Neural progenitor cell (in vitro differentiated cells): ENCODE measurements around the gene SHC2. TPM values are rescaled to one million over a fixed set of nuclear protein-coding genes. Genes with fewer than 3 reads are reported as not detected.

ENCODE experiments used
- DNase-seq: peaks from one replicate; pipeline ENCODE4 v3.0.0-alpha.2; 2016; ENCODE audit warnings: low spot score
- H2AFZ ChIP-seq: fragments of 200-600 bp; sonication (generic); replicated peaks from 2 replicates; pipeline ENCODE4 v1.6.1; 2016; ENCODE audit warnings: antibody characterized with exemption
- H3F3A ChIP-seq: fragments of 200-600 bp; sonication (generic); 2 replicates; pipeline ENCODE4 v1.6.1; 2016; ENCODE audit warnings: antibody characterized with exemption, low read depth
- H3K27ac ChIP-seq: fragments of 200-600 bp; sonication (generic); 2 replicates; pipeline ENCODE4 v1.5.1; 2016; ENCODE audit warnings: mild to moderate bottlenecking
- H3K27me3 ChIP-seq: fragments of 200-600 bp; sonication (generic); 2 replicates; pipeline ENCODE4 v1.6.1; 2016; ENCODE audit warnings: mild to moderate bottlenecking, moderate library complexity
- H3K36me3 ChIP-seq: fragments of 200-600 bp; sonication (generic); 2 replicates; pipeline ENCODE4 v1.5.1; 2016
- H3K4me1 ChIP-seq: fragments of 200-600 bp; sonication (generic); 2 replicates; pipeline ENCODE4 v1.6.1; 2016; ENCODE audit warnings: mixed run types
- H3K4me2 ChIP-seq: fragments of 200-600 bp; sonication (generic); 2 replicates; pipeline ENCODE4 v1.6.1; 2016
- H3K4me3 ChIP-seq: fragments of 200-600 bp; sonication (generic); 2 replicates; pipeline ENCODE4 v1.5.1; 2016
- H3K79me2 ChIP-seq: fragments of 200-600 bp; sonication (generic); 2 replicates; pipeline ENCODE4 v1.6.1; 2016; ENCODE audit warnings: low read depth
- H3K9ac ChIP-seq: fragments of 200-600 bp; sonication (generic); 2 replicates; pipeline ENCODE4 v1.6.1; 2016
- H3K9me3 ChIP-seq: fragments of 200-600 bp; sonication (generic); 2 replicates; pipeline ENCODE4 v1.5.1; 2016; ENCODE audit warnings: low read depth
- H4K20me1 ChIP-seq: fragments of 200-600 bp; sonication (generic); 2 replicates; pipeline ENCODE4 v1.6.1; 2016; ENCODE audit warnings: low read depth
- H3K27ac Mint-ChIP-seq: 3 replicates; pipeline ENCODE4 v1.8.0; 2021; ENCODE audit warnings: mixed read lengths
- H3K27me3 Mint-ChIP-seq: 2 replicates; pipeline ENCODE4 v1.8.0; 2022; ENCODE audit warnings: low read depth, mild to moderate bottlenecking, inconsistent platforms, moderate library complexity, mixed read lengths; ENCODE audit not compliant: insufficient read depth
- H3K36me3 Mint-ChIP-seq: 3 replicates; pipeline ENCODE4 v1.8.0; 2021; ENCODE audit warnings: mixed read lengths
- H3K4me1 Mint-ChIP-seq: 3 replicates; pipeline ENCODE4 v1.8.0; 2021; ENCODE audit warnings: mixed read lengths
- H3K4me3 Mint-ChIP-seq: 3 replicates; pipeline ENCODE4 v1.8.0; 2021; ENCODE audit warnings: mild to moderate bottlenecking, moderate library complexity, mixed read lengths
- H3K9me3 Mint-ChIP-seq: 3 replicates; pipeline ENCODE4 v1.8.0; 2020; ENCODE audit warnings: mixed read lengths
- EZH2 ChIP-seq: fragments of 200-600 bp; sonication (generic); IDR thresholded peaks from 2 replicates; pipeline ENCODE4 v1.6.1; 2017; ENCODE audit warnings: antibody characterized with exemption, mild to moderate bottlenecking, moderate library complexity
- EZH2phosphoT487 ChIP-seq: fragments of 200-600 bp; sonication (generic); IDR thresholded peaks from 2 replicates; pipeline ENCODE4 v1.6.1; 2017; ENCODE audit warnings: antibody characterized with exemption
- total RNA-seq: library from RNA; depleted of rRNA; stranded (reverse); fragments of >200 nt; gene quantifications from 2 replicates; pipeline ENCODE4 v1.2.3, GENCODE V29; 2015; ENCODE audit warnings: low replicate concordance
- TF ChIP-seq, protein P1 (sequence below): fragments of 200-600 bp; sonication (generic); IDR thresholded peaks from 2 replicates; pipeline ENCODE4 v1.5.1; 2017; ENCODE audit warnings: antibody characterized with exemption, mild to moderate bottlenecking

SHC2 gene
- total RNA-seq, 1 donor from 2014 or later, result 3.2 TPM

- no peak overlapping the region for H3K9ac ChIP-seq
- no peak for DNase-seq
- no peaks in the 10 kb centered on the region for H3K4me1 ChIP-seq
- TF ChIP-seq EZH2 (no peak), EZH2phosphoT487 (no peak)
- TF ChIP-seq, protein P1, sequence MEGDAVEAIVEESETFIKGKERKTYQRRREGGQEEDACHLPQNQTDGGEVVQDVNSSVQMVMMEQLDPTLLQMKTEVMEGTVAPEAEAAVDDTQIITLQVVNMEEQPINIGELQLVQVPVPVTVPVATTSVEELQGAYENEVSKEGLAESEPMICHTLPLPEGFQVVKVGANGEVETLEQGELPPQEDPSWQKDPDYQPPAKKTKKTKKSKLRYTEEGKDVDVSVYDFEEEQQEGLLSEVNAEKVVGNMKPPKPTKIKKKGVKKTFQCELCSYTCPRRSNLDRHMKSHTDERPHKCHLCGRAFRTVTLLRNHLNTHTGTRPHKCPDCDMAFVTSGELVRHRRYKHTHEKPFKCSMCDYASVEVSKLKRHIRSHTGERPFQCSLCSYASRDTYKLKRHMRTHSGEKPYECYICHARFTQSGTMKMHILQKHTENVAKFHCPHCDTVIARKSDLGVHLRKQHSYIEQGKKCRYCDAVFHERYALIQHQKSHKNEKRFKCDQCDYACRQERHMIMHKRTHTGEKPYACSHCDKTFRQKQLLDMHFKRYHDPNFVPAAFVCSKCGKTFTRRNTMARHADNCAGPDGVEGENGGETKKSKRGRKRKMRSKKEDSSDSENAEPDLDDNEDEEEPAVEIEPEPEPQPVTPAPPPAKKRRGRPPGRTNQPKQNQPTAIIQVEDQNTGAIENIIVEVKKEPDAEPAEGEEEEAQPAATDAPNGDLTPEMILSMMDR, result no peak
- no peaks in the 10 kb centered on the region for H3K79me2 ChIP-seq
- no peaks in the 10 kb centered on the region for H3K36me3 ChIP-seq
- no peaks in the 10 kb centered on the region for H4K20me1 ChIP-seq
- H3K27me3 Mint-ChIP-seq, result peaks cover 19% of the 10 kb centered on the region
- no peak overlapping the region for H3K4me3 Mint-ChIP-seq
- H3K27ac Mint-ChIP-seq, result peak overlapping the region; percentile 35
- peaks cover 3% of the 10 kb centered on the region for H3K9me3 Mint-ChIP-seq
- H3F3A ChIP-seq, result no peaks in the 10 kb centered on the region
- no peaks in the 10 kb centered on the region for H3K36me3 Mint-ChIP-seq
- H2AFZ ChIP-seq, result no peak overlapping the region
- H3K27me3 ChIP-seq, result no peaks in the 10 kb centered on the region
- H3K9me3 ChIP-seq, result no peaks in the 10 kb centered on the region
- no peak overlapping the region for H3K27ac ChIP-seq
- H3K4me1 Mint-ChIP-seq, result peaks cover 12% of the 10 kb centered on the region
- no peak overlapping the region for H3K4me3 ChIP-seq
- no peak overlapping the region for H3K4me2 ChIP-seq
Measured at GRCh38 chr19:371501-372168, 89.2 kb downstream of the SHC2 start.

DNA sequence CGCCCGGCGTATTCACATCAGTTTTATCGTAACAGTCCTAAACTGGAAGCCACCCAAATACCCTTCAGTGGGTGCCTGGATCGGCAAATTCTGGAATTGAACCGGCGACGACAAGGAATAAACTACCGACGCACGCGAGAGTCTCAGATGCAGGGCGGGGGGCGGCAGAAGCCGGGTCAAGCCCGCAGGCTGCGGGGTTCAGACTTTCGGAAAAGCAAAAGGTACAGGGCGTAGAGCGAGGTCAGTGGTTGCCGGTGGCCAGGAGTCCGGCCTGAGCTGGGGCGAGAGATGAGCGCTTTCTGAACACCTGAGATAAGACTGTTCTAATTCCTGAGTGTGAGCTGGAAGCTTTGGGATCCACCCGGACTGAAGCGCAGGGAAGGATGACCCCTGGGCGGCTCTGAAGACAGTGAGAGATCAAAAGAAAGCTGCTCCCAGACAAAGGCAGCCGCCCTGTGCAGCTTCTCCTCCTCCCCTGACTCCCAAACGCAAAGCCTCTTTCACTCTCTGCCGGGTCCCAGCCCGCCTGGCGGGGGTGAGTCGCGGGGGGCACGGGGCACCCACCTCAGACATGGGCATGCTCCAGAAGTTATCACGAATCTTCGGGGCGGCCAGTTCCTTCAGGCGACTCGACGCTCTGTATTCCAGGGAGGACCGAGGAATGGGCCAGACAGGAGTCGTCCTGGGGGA, 90.0 kb downstream of the SHC2 start:
- Histone ChIP-seq H3F3A (no peaks in the 10 kb centered on the region), H3K27me3 (no peaks in the 10 kb centered on the region), H3K79me2 (no peaks in the 10 kb centered on the region), H3K4me2 (no peak overlapping the region), H3K36me3 (no peaks in the 10 kb centered on the region), H3K4me3 (no peak overlapping the region), H2AFZ (no peak overlapping the region), H4K20me1 (no peaks in the 10 kb centered on the region), H3K27ac (no peak overlapping the region), H3K9me3 (no peaks in the 10 kb centered on the region), H3K4me1 (no peaks in the 10 kb centered on the region), H3K9ac (no peak overlapping the region)
- TF ChIP-seq EZH2phosphoT487 (no peak), EZH2 (no peak)
- Mint-ChIP-seq H3K36me3 (no peaks in the 10 kb centered on the region), H3K4me3 (no peak overlapping the region), H3K27me3 (peaks cover 19% of the 10 kb centered on the region), H3K9me3 (peaks cover 3% of the 10 kb centered on the region), H3K4me1 (peaks cover 12% of the 10 kb centered on the region), H3K27ac (no peak overlapping the region)
- no peak for DNase-seq

DNA sequence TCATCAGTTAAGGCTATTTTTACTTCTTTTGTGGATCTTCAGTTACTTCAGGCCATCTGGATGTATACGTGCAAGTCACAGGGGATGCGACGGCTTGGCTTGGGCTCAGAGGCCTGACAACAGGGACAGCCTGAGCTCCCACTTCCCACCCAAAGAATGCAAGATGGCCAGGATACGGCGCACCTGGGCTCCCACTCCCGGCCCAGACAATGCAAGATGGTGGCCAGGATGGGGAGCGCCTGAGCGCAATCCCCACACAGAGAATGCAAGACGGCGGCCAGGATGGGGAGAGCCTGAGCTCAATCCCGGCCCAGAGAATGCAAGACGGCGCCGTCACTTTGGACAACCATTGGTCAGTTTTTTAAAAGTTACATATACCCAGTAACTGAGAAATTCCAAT, 91.0 kb downstream of the SHC2 start:
- Histone ChIP-seq H4K20me1 (no peaks in the 10 kb centered on the region), H3K4me3 (no peak overlapping the region), H3K36me3 (no peaks in the 10 kb centered on the region), H3K79me2 (no peaks in the 10 kb centered on the region), H3K27ac (no peak overlapping the region), H3K4me2 (no peak overlapping the region), H3F3A (no peaks in the 10 kb centered on the region), H3K27me3 (no peaks in the 10 kb centered on the region), H3K4me1 (no peaks in the 10 kb centered on the region), H3K9ac (no peak overlapping the region), H2AFZ (no peak overlapping the region), H3K9me3 (no peaks in the 10 kb centered on the region)
- no peak for DNase-seq
- Mint-ChIP-seq H3K9me3 (peaks cover 3% of the 10 kb centered on the region), H3K27ac (no peak overlapping the region), H3K4me1 (peaks cover 12% of the 10 kb centered on the region), H3K4me3 (no peak overlapping the region), H3K36me3 (no peaks in the 10 kb centered on the region), H3K27me3 (peaks cover 19% of the 10 kb centered on the region)
- TF ChIP-seq, protein P1, result no peak
- no peak for TF ChIP-seq EZH2
- no peak for TF ChIP-seq EZH2phosphoT487

GRCh38 chr19:369256-369655, 91.6 kb downstream of the SHC2 start:
- Histone ChIP-seq H3K9me3 (no peaks in the 10 kb centered on the region), H2AFZ (peak overlapping the region; percentile 57), H3K27me3 (no peaks in the 10 kb centered on the region), H3K27ac (no peak overlapping the region), H4K20me1 (no peaks in the 10 kb centered on the region), H3K4me2 (no peak overlapping the region), H3K36me3 (no peaks in the 10 kb centered on the region), H3K9ac (no peak overlapping the region), H3K4me1 (no peaks in the 10 kb centered on the region), H3K4me3 (no peak overlapping the region), H3F3A (no peaks in the 10 kb centered on the region), H3K79me2 (no peaks in the 10 kb centered on the region)
- H3K27me3 Mint-ChIP-seq, result peaks cover 19% of the 10 kb centered on the region
- no peaks in the 10 kb centered on the region for H3K36me3 Mint-ChIP-seq
- no peak for DNase-seq
- H3K4me1 Mint-ChIP-seq, result peaks cover 12% of the 10 kb centered on the region
- peaks cover 3% of the 10 kb centered on the region for H3K9me3 Mint-ChIP-seq
- H3K27ac Mint-ChIP-seq, result no peak overlapping the region
- TF ChIP-seq EZH2 (no peak), EZH2phosphoT487 (no peak)
- TF ChIP-seq, protein P1, result no peak
- peak overlapping the region; percentile 8 for H3K4me3 Mint-ChIP-seq
